ENCODE measurements around the gene INSL3. TPM values are rescaled to one million over a fixed set of nuclear protein-coding genes. Genes with fewer than 3 reads are reported as not detected.

Gene INSL3
- not detected for total RNA-seq

GRCh38 chr19:17821190-17821589 is at the start of gene INSL3:
TSS of gene INSL3 (minus strand) at chr19:17821519. CDS start at chr19:17821506, 13 bp downstream.
- Histone ChIP-seq H3K36me3 (no peaks in the 10 kb centered on the region), H3K4me3 (no peak within 1 kb of the TSS), H3K4me1 (no peaks in the 10 kb centered on the region), H3K9me3 (no peaks in the 10 kb centered on the region), H3K27ac (no peak within 1 kb of the TSS), H3K27me3 (no peaks in the 10 kb centered on the region)
- no peak for DNase-seq (ENCODE audit: extremely low spot score in 2 of 2)
- no peak for TF ChIP-seq POLR2AphosphoS5 (IDR thresholded peaks at IDR 0.05; ENCODE audit: insufficient read depth in 1 of 2, low read depth in 1 of 2)
- TF ChIP-seq POLR2A (IDR thresholded peaks at IDR 0.05), result no peak
- TF ChIP-seq CTCF (IDR thresholded peaks at IDR 0.05), result no peak
- intact Hi-C loops (cut with DNase I), result no loop called here

GRCh38 chr19:17869114-17869608 is 47.8 kb upstream of the INSL3 start:
- Histone ChIP-seq H3K36me3 (peaks cover 0 to 3% of the 10 kb centered on the region in 2 donors), H3K27me3 (peaks cover 10% of the 10 kb centered on the region), H3K4me3 (no peak overlapping the region), H3K9me3 (no peaks in the 10 kb centered on the region), H3K4me1 (peaks cover 22% of the 10 kb centered on the region), H3K27ac (no peak overlapping the region)
- no peak for DNase-seq (ENCODE audit: extremely low spot score in 2 of 2)
- TF ChIP-seq POLR2A (IDR thresholded peaks at IDR 0.05) (no peak), POLR2AphosphoS5 (IDR thresholded peaks at IDR 0.05; ENCODE audit: insufficient read depth in 1 of 2, low read depth in 1 of 2) (no peak), CTCF (IDR thresholded peaks at IDR 0.05) (no peak)
- intact Hi-C loops (cut with DNase I), result loop anchor here (10.0 kb wide), 1 partner anchor 126 kb away; no protein-coding TSS in a partner anchor

GRCh38 chr19:17868669-17869068 is 47.4 kb upstream of the INSL3 start:
- intact Hi-C loops (cut with DNase I), result loop anchor here (10.0 kb wide), 1 partner anchor 126 kb away; no protein-coding TSS in a partner anchor
- no peak for DNase-seq (ENCODE audit: extremely low spot score in 2 of 2)
- H3K27ac ChIP-seq, result no peak overlapping the region
- peaks cover 0 to 8% of the 10 kb centered on the region in 2 donors for H3K36me3 ChIP-seq
- H3K9me3 ChIP-seq, result no peaks in the 10 kb centered on the region
- TF ChIP-seq POLR2A (IDR thresholded peaks at IDR 0.05), result no peak
- TF ChIP-seq POLR2AphosphoS5 (IDR thresholded peaks at IDR 0.05; ENCODE audit: insufficient read depth in 1 of 2, low read depth in 1 of 2), result no peak
- no peak for TF ChIP-seq CTCF (IDR thresholded peaks at IDR 0.05)
- no peak overlapping the region for H3K4me3 ChIP-seq
- H3K4me1 ChIP-seq, result peaks cover 17% of the 10 kb centered on the region
- H3K27me3 ChIP-seq, result peaks cover 7% of the 10 kb centered on the region

GRCh38 chr19:17866964-17867486 is 45.7 kb upstream of the INSL3 start:
- Histone ChIP-seq H3K4me3 (no peak overlapping the region), H3K27me3 (peaks cover 5% of the 10 kb centered on the region), H3K4me1 (peaks cover 5% of the 10 kb centered on the region), H3K27ac (no peak overlapping the region), H3K9me3 (no peaks in the 10 kb centered on the region), H3K36me3 (peaks cover 3 to 25% of the 10 kb centered on the region in 2 donors)
- intact Hi-C loops (cut with DNase I), result loop anchor here (10.0 kb wide), 1 partner anchor 128 kb away; no protein-coding TSS in a partner anchor
- TF ChIP-seq POLR2A (IDR thresholded peaks at IDR 0.05), result no peak
- no peak for TF ChIP-seq POLR2AphosphoS5 (IDR thresholded peaks at IDR 0.05; ENCODE audit: insufficient read depth in 1 of 2, low read depth in 1 of 2)
- no peak for TF ChIP-seq CTCF (IDR thresholded peaks at IDR 0.05)
- no peak for DNase-seq (ENCODE audit: extremely low spot score in 2 of 2)

GRCh38 chr19:17866312-17866963 is 45.1 kb upstream of the INSL3 start:
- Histone ChIP-seq H3K36me3 (peaks cover 3 to 30% of the 10 kb centered on the region in 2 donors), H3K27ac (no peak overlapping the region), H3K4me1 (peaks cover 5% of the 10 kb centered on the region), H3K4me3 (no peak overlapping the region), H3K9me3 (no peaks in the 10 kb centered on the region), H3K27me3 (peaks cover 2% of the 10 kb centered on the region)
- DNase-seq (ENCODE audit: extremely low spot score in 2 of 2), result no peak
- intact Hi-C loops (cut with DNase I), result loop anchor here (10.0 kb wide), 1 partner anchor 128 kb away; no protein-coding TSS in a partner anchor
- TF ChIP-seq POLR2AphosphoS5 (IDR thresholded peaks at IDR 0.05; ENCODE audit: insufficient read depth in 1 of 2, low read depth in 1 of 2) (no peak), POLR2A (IDR thresholded peaks at IDR 0.05) (no peak), CTCF (IDR thresholded peaks at IDR 0.05) (no peak)
